ENCODE measurements around the gene AGBL1.

Gene AGBL1

DNA sequence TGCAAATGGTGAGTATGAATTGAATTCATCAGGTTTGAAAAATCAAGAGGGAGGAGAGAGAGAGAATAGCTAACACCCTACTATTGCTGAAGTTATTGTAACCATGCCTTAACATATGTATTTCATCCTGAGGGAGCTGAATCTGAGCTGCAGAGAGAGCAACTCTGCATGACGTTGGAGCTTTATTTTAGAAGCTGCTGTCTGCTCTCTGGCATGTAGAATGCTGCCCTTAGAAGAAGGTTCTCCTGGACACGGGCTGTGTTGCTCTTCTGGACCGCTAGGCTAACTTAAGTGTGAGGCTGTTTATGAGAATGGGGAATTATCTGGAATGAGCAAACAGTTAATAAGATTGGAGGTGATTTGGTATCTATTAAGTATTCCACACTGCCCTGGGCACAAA is 814.6 kb downstream of the AGBL1 start:
- no peak for DNase-seq

GRCh38 chr15:86903642-86904421 is 824.2 kb downstream of the AGBL1 start:
- DNase-seq: no peak

DNA sequence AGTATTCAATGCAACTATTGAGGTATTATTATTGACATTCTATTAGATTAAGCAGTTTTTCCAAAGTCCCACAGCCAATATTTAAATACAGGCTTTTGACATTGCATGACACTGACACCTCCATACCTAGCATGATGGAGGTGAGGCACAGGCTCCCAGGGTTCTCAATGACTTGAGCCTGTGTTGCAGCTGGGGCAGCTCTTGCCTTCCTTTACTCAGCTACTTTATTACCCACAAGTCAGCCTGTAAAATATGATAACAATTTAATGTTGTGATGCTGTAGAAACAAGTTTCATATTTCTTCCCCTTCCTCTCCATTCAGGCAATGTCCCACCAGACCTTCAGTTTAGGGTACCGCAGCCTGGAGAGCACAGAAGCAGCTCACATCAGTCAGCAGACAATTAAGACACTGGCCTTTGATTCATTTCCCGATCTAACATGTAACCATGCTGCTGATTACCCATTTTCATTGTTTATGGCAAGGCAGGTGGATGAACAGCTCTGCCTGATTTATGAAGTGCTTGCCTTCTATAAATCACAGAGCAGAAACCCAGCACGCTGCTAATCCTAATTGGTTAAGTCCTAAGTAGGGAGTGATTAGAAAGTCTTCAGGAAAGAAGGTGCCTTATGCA is 826.1 kb downstream of the AGBL1 start:
- DNase-seq: no peak

DNA sequence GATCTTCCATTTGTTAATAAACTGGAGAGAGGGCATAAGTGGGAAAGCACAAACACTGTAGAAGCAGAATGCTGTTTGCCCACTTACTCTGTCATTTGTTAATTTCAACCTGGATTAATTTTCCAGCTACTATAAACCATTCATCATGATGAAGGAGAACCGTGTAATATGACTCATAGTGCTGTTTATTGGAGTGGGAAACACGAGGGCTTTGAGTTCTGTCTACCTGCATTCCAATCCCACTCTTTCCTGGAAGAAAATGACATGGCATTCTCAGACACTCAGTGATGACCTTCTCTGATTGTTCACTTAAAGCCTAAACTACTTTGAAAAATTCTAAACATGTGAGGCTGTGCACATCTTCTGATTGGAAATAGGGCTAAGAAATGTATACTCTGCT is 826.7 kb downstream of the AGBL1 start:
- DNase-seq: no peak

DNA sequence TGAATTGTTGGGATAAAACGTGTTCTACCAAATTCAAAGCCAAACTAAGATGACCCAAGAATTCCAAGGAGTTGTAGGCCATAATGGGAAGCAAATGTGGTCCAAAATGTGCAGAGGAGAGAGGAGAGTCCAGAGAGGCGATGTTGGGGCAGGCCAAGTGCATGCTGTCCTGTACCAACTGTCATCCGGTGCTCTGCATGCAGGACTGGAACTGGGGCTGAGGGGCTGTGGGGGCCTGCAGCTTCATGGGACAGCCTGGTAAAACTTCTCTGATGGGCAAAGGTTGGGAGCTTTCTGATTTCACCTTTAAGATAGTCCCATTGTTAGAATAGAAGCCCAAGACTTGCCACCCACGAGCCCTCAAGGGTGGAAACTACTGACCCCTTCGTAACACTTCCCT is 831.4 kb downstream of the AGBL1 start:
- DNase-seq: no peak

DNA sequence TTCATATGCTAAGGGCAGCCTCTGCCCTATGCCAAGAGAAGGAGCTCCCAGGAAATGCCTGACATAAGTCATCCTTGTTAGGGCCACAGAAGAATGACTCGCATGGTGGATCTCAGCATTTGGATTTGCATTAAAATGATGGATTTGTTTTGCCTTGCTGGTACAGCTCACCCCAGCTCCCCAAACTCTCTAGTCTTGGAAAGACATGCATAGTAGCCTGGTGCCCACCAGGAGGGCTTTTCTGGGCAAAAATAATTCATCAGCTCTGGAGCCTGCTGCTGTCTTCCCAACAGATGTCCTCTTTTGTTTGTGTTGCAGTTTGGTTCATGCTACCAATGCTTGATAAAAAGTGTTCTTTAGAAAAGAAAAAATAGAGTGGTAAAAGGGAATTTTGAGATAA is 833.0 kb downstream of the AGBL1 start:
- no peak for DNase-seq

DNA sequence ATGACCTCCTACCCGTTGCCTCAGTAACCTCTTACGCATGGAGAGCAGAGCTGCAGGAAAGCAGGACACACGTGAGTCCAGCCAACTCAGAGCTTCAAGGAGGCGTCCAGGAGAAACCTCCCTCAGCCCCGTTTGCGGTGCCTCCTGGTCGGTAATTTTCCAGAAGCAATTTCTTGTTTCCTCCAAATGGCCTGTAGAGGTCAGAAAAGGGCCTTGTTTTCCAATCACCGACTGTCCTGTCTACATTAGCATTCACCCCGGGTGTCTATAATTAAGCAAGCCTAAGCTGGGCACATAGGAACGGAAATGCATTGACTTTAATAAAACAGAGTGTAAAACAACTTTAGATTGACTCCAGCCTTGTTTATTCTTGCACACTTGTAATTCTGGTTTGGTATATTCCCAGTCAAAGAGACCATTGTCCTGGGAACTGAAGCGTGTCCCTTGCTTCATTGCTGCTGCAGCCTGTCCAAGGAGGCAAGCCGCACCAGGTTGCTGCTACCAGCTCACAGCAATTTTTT is 836.2 kb downstream of the AGBL1 start:
- DNase-seq: peak; percentile 76

GRCh38 chr15:86916671-86917360 is 837.1 kb downstream of the AGBL1 start:
- no peak for DNase-seq

GRCh38 chr15:86917361-86917671 is 837.6 kb downstream of the AGBL1 start:
- DNase-seq: no peak

GRCh38 chr15:86919581-86919980 is 839.9 kb downstream of the AGBL1 start:
- no peak for DNase-seq

DNA sequence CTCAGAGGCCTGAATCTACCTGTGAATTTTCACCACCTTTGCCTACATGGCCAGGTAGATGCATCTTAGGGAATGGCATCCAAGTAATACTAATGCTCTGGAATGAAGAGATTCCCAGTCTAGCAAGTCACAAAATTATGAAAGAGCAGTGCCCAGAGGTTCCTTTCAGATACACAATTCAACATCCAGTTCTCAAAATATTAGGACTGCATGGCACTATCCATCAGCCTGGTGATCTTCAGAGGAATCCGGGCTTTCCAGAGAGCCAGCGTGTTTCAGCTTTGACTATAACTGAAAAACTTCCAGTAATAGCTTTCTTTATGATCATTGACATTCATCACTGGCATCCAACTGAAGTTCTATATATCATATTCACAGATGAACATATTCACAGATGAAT is 849.8 kb downstream of the AGBL1 start:
- no peak for DNase-seq

- DNase-seq: no peak
Observed at GRCh38 chr15:86932456-86932855, 852.8 kb downstream of the AGBL1 start.

DNA sequence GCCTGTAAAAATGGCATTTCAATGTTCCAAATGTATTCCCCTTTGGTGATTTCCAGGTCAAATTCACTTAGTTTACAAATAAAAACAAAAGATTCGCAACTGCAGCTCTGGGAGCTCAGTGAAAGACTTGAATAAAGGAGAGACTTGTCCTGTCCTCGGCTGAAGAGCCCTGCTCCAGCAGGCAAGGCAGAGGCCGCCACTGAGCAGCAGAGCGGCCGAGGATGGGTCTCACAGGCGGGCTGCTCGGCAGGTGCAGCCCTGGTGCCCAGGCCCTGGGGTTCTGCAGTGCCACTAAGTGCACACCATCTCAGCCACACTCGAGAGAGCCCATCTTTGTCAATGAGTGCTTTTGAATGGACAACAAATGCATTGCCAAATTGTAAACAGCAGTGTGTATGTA is 856.2 kb downstream of the AGBL1 start:
- no peak for DNase-seq

DNA sequence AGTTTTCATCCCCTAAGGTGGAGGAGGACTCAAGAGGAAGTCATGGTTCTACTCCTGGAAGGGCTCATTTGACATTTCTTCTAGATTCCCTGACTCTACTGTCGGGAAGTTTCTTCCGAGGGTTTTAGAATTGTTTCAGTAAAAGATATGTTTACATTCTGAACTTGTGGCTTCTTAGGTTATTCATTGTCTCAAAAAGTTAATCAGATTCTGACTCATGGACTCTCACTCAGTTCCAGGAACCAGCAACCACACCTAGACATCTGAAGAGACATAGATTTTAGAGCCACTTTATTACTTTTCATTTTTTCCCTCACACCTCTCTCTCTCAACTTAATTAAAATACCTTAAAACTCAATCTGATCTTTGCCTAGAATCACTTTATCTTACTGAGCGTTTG is 862.6 kb downstream of the AGBL1 start:
- no peak for DNase-seq

DNA sequence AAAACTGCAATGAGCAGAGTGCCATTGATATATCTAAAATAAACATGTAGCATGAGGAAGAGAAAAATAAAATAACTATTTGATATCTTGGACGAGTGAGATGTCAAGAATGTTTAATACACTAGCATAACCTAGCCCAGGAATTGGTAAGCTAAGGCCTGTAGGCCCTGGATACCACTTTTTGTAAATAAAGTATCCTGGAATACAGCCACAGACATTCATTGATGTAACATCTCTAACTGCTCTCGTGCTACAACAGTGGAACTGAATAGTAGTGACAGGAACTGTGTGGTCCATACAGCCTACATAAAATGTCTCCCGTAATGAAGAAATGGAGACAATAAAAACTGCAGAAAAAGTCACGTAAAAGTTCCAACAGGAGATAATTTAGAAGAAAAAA is 869.0 kb downstream of the AGBL1 start:
- no peak for DNase-seq

DNA sequence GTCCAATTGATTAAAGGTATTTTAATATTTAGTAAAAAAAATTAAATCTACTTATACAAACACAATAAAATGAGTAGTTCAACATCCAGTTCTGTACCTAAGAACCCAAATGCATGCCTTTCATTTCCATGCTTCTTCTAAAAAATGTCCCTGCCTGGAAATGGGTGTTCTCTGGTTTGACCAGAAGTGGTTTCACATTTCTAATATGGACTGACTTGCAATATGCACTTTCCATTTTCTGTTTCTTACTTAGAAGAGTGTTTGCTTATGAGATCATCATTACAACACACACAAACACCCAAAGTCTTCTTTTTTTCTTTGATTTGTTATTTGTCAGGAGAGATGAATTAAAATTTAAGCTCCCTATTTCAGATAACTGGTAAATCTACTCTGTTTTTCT is 879.6 kb downstream of the AGBL1 start:
- DNase-seq: no peak

GRCh38 chr15:86961669-86962068 is 882.0 kb downstream of the AGBL1 start:
- DNase-seq: no peak

GRCh38 chr15:86964271-86964670 is 884.6 kb downstream of the AGBL1 start:
- DNase-seq: no peak

- no peak for DNase-seq
Observed at GRCh38 chr15:86968244-86968643, 888.6 kb downstream of the AGBL1 start.

DNA sequence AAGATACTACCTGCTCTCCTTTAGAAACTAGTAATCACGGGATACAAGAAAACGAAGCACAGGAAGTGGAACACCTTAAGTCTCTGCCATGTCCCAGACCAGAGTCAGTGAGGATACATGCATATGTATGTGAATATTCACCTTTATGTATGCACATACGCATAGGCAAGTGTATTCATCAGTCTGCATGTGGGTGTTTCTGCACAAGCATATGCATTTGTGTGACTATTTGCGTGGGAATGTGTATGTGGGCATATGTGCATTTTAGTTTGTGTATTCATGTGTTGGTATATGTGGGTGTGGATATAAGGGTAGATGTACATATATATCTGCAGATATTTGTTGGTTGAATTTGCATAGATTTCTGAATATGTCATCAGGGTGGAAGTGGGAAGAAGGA is 889.7 kb downstream of the AGBL1 start:
- no peak for DNase-seq

- DNase-seq: no peak
Observed at GRCh38 chr15:86973284-86973844, 893.7 kb downstream of the AGBL1 start.

DNA sequence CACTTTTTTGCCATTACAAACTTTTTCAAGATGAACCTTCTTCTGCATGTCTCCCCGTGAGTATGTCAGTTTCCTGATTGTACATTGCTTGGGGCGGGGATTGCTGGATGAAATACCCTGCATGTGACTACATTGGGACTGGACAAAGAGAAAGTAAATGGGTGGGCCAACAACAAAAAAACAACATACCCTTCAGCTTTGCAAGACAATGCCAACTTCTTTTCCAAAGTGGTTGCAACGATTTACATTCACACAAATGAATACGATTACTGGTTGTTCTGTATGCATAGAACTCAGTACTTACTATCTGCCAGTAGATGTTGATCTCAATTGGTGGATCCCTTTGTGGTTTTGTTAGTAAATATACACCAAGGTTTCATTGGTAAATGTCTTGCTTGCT is 908.4 kb downstream of the AGBL1 start:
- no peak for DNase-seq

- no peak for DNase-seq
Observed at GRCh38 chr15:87021751-87022150, 942.1 kb downstream of the AGBL1 start.
